H1 (cell line): ENCODE data around the gene DNAJC10. TPM values are rescaled to one million over a fixed set of nuclear protein-coding genes. Genes with fewer than 3 reads are reported as not detected.

Experiments used
- CTCF ChIA-PET: fragments of 300-600 bp; sonication (Branson Sonifier 250); formaldehyde crosslinking; loops from one replicate; lab custom pipeline; 2021; ENCODE audit not compliant: partially characterized antibody; lab: Charles Lee
- POLR2A ChIA-PET: fragments of 300-600 bp; sonication (Branson Sonifier 250); formaldehyde crosslinking; loops from one replicate; lab custom pipeline; 2021; ENCODE audit warnings: inconsistent platforms; ENCODE audit not compliant: partially characterized antibody; lab: Charles Lee
- DNase-seq, 2 experiments: peaks; one replicate each; pipeline versions ENCODE4 v3.0.0 to v3.0.0-alpha.2; 2010 to 2022; ENCODE audit warnings: low spot score in 2 of 2, low read depth in 1 of 2, mixed read lengths in 1 of 2
- FAIRE-seq: peaks from 2 replicates; lab custom pipeline; 2011; peaks lifted over from hg19 to GRCh38; lab: Jason Lieb, UNC
- H2AFZ ChIP-seq: 2 replicates; pipeline ENCODE4 v1.8.1; 2012; ENCODE audit warnings: low read length, inconsistent platforms
- H2AK5ac ChIP-seq: 2 replicates; pipeline ENCODE4 v1.6.1; 2013; ENCODE audit warnings: low read depth, low read length
- H2BK120ac ChIP-seq: replicated peaks from 2 replicates; pipeline ENCODE3; 2013; ENCODE audit warnings: low read depth, low read length, inconsistent platforms
- H2BK12ac ChIP-seq: 2 replicates; pipeline ENCODE4 v1.6.1; 2013; ENCODE audit warnings: low read depth, low read length
- H2BK15ac ChIP-seq: 2 replicates; pipeline ENCODE4 v1.6.1; 2013; ENCODE audit warnings: low read length
- H2BK20ac ChIP-seq: 2 replicates; pipeline ENCODE4 v1.6.1; 2013; ENCODE audit warnings: low read length
- H2BK5ac ChIP-seq: 2 replicates; pipeline ENCODE4 v1.6.1; 2013; ENCODE audit warnings: low read depth, low read length
- H3K14ac ChIP-seq: 2 replicates; pipeline ENCODE4 v1.6.1; 2013; ENCODE audit warnings: inconsistent platforms; ENCODE audit not compliant: insufficient read length
- H3K18ac ChIP-seq: 2 replicates; pipeline ENCODE4 v1.6.1; 2013; ENCODE audit warnings: low read length; ENCODE audit errors: extremely low read depth
- H3K23ac ChIP-seq: 2 replicates; pipeline ENCODE4 v1.6.1; 2013; ENCODE audit warnings: inconsistent platforms; ENCODE audit not compliant: insufficient read length
- H3K23me2 ChIP-seq: 2 replicates; pipeline ENCODE4 v1.6.1; 2013; ENCODE audit warnings: low read depth, low read length
- H3K27ac ChIP-seq: 2 replicates; pipeline ENCODE4 v1.6.1; 2011; ENCODE audit warnings: low read depth, low read length, inconsistent platforms
- H3K27me3 ChIP-seq, 4 experiments: replicated peaks in 1 of 4; 1 replicate in 1 of 4; 2 replicates in 3 of 4; pipeline versions ENCODE4 v1.6.1 to v1.8.1; 2011 to 2013; ENCODE audit warnings: low read length in 3 of 4, mild to moderate bottlenecking in 3 of 4, inconsistent platforms in 2 of 4, mixed read lengths in 2 of 4, moderate library complexity in 1 of 4; ENCODE audit not compliant: control insufficient read depth in 3 of 4, insufficient read depth in 3 of 4; ENCODE audit errors: extremely low read depth in 1 of 4
- H3K36me3 ChIP-seq, 4 experiments: 2 replicates each; pipeline versions ENCODE4 v1.6.1 to v1.8.1; 2011 to 2013; ENCODE audit warnings: mild to moderate bottlenecking in 4 of 4, low read length in 3 of 4, moderate library complexity in 2 of 4, control low read depth in 1 of 4, inconsistent platforms in 1 of 4; ENCODE audit not compliant: insufficient read depth in 4 of 4, control insufficient read depth in 2 of 4
- H3K4ac ChIP-seq: replicated peaks from 2 replicates; pipeline ENCODE3; 2013; ENCODE audit warnings: low read length, low read depth, mixed read lengths, inconsistent platforms; ENCODE audit not compliant: insufficient read length
- H3K4me1 ChIP-seq, 4 experiments: replicated peaks in 1 of 4; 1 replicate in 1 of 4; 2 replicates in 3 of 4; pipeline versions ENCODE4 v1.6.1 to v1.8.1; 2011 to 2013; ENCODE audit warnings: low read length in 3 of 4, inconsistent platforms in 2 of 4, mixed read lengths in 1 of 4; ENCODE audit not compliant: insufficient read depth in 4 of 4, control insufficient read depth in 3 of 4
- H3K4me2 ChIP-seq, 2 experiments: 2 replicates each; pipeline versions ENCODE4 v1.6.1 to v1.8.1; 2011 to 2013; ENCODE audit warnings: low read depth in 2 of 2, low read length in 2 of 2, control low read depth in 1 of 2, inconsistent platforms in 1 of 2, mild to moderate bottlenecking in 1 of 2; ENCODE audit not compliant: insufficient read depth in 1 of 2
- H3K4me3 ChIP-seq, 4 experiments: fragments of 200-600, 300-600 bp in 1 of 4; sonication (generic), shearing (Covaris generic), sonication (Bioruptor Twin) in 1 of 4; 2 replicates each; pipeline versions ENCODE4 v1.5.1 to v1.8.1; 2011 to 2016; ENCODE audit warnings: low read length in 4 of 4, low read depth in 3 of 4, control low read depth in 2 of 4, inconsistent platforms in 2 of 4, mild to moderate bottlenecking in 2 of 4, mixed read lengths in 1 of 4, moderate library complexity in 1 of 4; ENCODE audit not compliant: insufficient read depth in 2 of 4; ENCODE audit errors: extremely low read depth in 1 of 4
- H3K56ac ChIP-seq: replicated peaks from 2 replicates; pipeline ENCODE3; 2013; ENCODE audit warnings: low read depth, mild to moderate bottlenecking, mixed read lengths, low read length, inconsistent platforms; ENCODE audit not compliant: insufficient read length
- H3K79me1 ChIP-seq: 2 replicates; pipeline ENCODE4 v1.6.1; 2013; ENCODE audit warnings: low read depth, low read length, control low read depth
- H3K79me2 ChIP-seq, 2 experiments: 2 replicates each; pipeline versions ENCODE4 v1.6.1 to v1.8.1; 2012 to 2013; ENCODE audit warnings: low read length in 2 of 2, mild to moderate bottlenecking in 2 of 2, inconsistent platforms in 1 of 2; ENCODE audit not compliant: insufficient read depth in 2 of 2, control insufficient read depth in 1 of 2
- H3K9ac ChIP-seq, 4 experiments: replicated peaks in 1 of 4; 1 replicate in 1 of 4; 2 replicates in 3 of 4; pipeline versions ENCODE4 v1.6.1 to v1.8.1; 2011 to 2013; ENCODE audit warnings: low read depth in 3 of 4, low read length in 3 of 4, control low read depth in 2 of 4, mild to moderate bottlenecking in 2 of 4, moderate library complexity in 2 of 4, inconsistent platforms in 1 of 4; ENCODE audit errors: extremely low read depth in 1 of 4
- H3K9me3 ChIP-seq, 2 experiments: 2 replicates each; pipeline versions ENCODE4 v1.6.1 to v1.8.1; 2012 to 2013; ENCODE audit warnings: mild to moderate bottlenecking in 2 of 2, moderate library complexity in 2 of 2, control low read depth in 1 of 2, inconsistent platforms in 1 of 2, low read depth in 1 of 2, low read length in 1 of 2, mixed read lengths in 1 of 2; ENCODE audit not compliant: insufficient read depth in 2 of 2
- H4K20me1 ChIP-seq, 2 experiments: replicated peaks in 1 of 2; 2 replicates each; pipeline versions ENCODE3 to v1.8.1; 2011 to 2013; ENCODE audit warnings: inconsistent platforms in 2 of 2, low read length in 2 of 2, mild to moderate bottlenecking in 1 of 2; ENCODE audit not compliant: insufficient read depth in 2 of 2, control insufficient read depth in 1 of 2
- H4K5ac ChIP-seq: 2 replicates; pipeline ENCODE4 v1.6.1; 2013; ENCODE audit warnings: low read length, low read depth, mixed read lengths, inconsistent platforms; ENCODE audit not compliant: insufficient read length
- H4K8ac ChIP-seq: 2 replicates; pipeline ENCODE4 v1.8.0; 2013; ENCODE audit warnings: mild to moderate bottlenecking, moderate library complexity, low read length, inconsistent platforms; ENCODE audit not compliant: insufficient read depth; ENCODE audit errors: extremely low read depth
- H4K91ac ChIP-seq: replicated peaks from 2 replicates; pipeline ENCODE3; 2013; ENCODE audit warnings: low read length, mixed read lengths, inconsistent platforms; ENCODE audit not compliant: insufficient read length
- ATF2 ChIP-seq: IDR thresholded peaks from 2 replicates; pipeline ENCODE4 v1.6.1; 2012; ENCODE audit warnings: low read length, inconsistent platforms
- CTBP2 ChIP-seq: IDR thresholded peaks from 2 replicates; pipeline ENCODE4 v1.7.0; 2011; ENCODE audit warnings: borderline replicate concordance, mild to moderate bottlenecking, moderate library complexity, mixed read lengths, low read length; ENCODE audit not compliant: insufficient read depth, insufficient read length
- EP300 ChIP-seq, 2 experiments: IDR thresholded peaks; 1 replicate in 1 of 2; 2 replicates in 1 of 2; pipeline ENCODE4 v1.6.1; 2011 to 2012; ENCODE audit warnings: low read depth in 2 of 2, low read length in 2 of 2, mild to moderate bottlenecking in 2 of 2, borderline replicate concordance in 1 of 2, inconsistent platforms in 1 of 2, moderate library complexity in 1 of 2
- MAFK ChIP-seq: IDR thresholded peaks from 2 replicates; pipeline ENCODE4 v1.6.1; 2012; ENCODE audit warnings: low read depth, mild to moderate bottlenecking, improper control_type of control experiment, low read length
- POU5F1 ChIP-seq: IDR thresholded peaks from 2 replicates; pipeline ENCODE4 v1.6.1; 2011; ENCODE audit warnings: low read depth, mild to moderate bottlenecking, low read length, moderate library complexity
- SIN3A ChIP-seq, 2 experiments: IDR thresholded peaks in 1 of 2; conservative IDR thresholded peaks in 1 of 2; 2 replicates each; pipeline ENCODE4 v1.6.1; 2011 to 2012; ENCODE audit warnings: low read length in 2 of 2, improper control_type of control experiment in 1 of 2, low read depth in 1 of 2, mild to moderate bottlenecking in 1 of 2
- SIRT6 ChIP-seq: IDR thresholded peaks from one replicate; pipeline ENCODE4 v1.7.1; 2012; ENCODE audit warnings: low read length, inconsistent platforms
- WGBS, 2 experiments: shearing (Covaris generic) in 1 of 2; methylation state at CpG; one replicate each; pipeline versions ENCODE4 v1.1.6 to v1.1.7; 2013 to 2015; ENCODE audit warnings: low lambda C conversion rate in 2 of 2, mixed read lengths in 2 of 2, inconsistent platforms in 1 of 2, low coverage in 1 of 2, missing lambda C conversion rate in 1 of 2; ENCODE audit not compliant: insufficient replicate concordance in 2 of 2, insufficient coverage in 1 of 2, insufficient read length in 1 of 2; ENCODE audit errors: extremely low coverage in 1 of 2, missing lambda C conversion rate in 1 of 2; 5-methylcytosine and 5-hydroxymethylcytosine counted together
- polyA plus RNA-seq, 7 experiments: library from polyadenylated mRNA; depleted of rRNA in 3 of 7; stranded (reverse) in 5 of 7; unstranded in 2 of 7; fragments of >200 nt in 5 of 7; fragments of 200-250 nt in 2 of 7; gene quantifications; 1 replicate in 5 of 7; 2 replicates in 1 of 7; 4 replicates in 1 of 7; pipeline versions ENCODE4 v1.2.1 to v1.2.3, GENCODE V29; 2011 to 2013; ENCODE audit warnings: missing spikeins in 2 of 7, mixed read lengths in 2 of 7
- total RNA-seq: library from RNA; stranded (reverse); fragmentation: NEBNext Ultra II Directional; extraction: Animal tissue kit (Norgen Biotek cat#: 25700); gene quantifications from 2 replicates; pipeline ENCODE4 v1.2.1, GENCODE V29; 2021

DNAJC10 gene
- total and polyA plus RNA-seq, 2 of the 8 experiments (the other 6 are each of a cell fraction or from before 2014, with no cell fraction given): 23.2 to 121 TPM

GRCh38 chr2:182668671-182669070 lies 47.4 kb upstream of the DNAJC10 start:
- no peak overlapping the region for H3K4me2 ChIP-seq
- FAIRE-seq (no peak), DNase-seq (no peak)
- no peak overlapping the region for H3K18ac ChIP-seq
- ChIA-PET POLR2A (no interaction called here), CTCF (interaction anchor here (0.9 to 2.5 kb wide), 8 partner anchors 8 to 482 kb away, joined by 3 to 9 read pairs (median 3); no protein-coding TSS in a partner anchor)
- H3K79me1 ChIP-seq: no peaks in the 10 kb centered on the region
- H3K56ac ChIP-seq: no peak overlapping the region
- no peak overlapping the region for H2BK120ac ChIP-seq
- no peaks in the 10 kb centered on the region for H4K20me1 ChIP-seq
- H3K4me3 ChIP-seq: no peak overlapping the region
- H3K27me3 ChIP-seq: no peaks in the 10 kb centered on the region
- WGBS, 2 experiments: 81% methylated on average over 6 of the region's 6 CpGs; no CpG with 5 or more reads in 1 of the 2 experiments
- H4K91ac ChIP-seq: no peak overlapping the region
- no peak overlapping the region for H4K5ac ChIP-seq
- no peak overlapping the region for H3K4ac ChIP-seq
- no peak overlapping the region for H2BK12ac ChIP-seq
- H3K4me1 ChIP-seq: no peaks in the 10 kb centered on the region
- H3K23me2 ChIP-seq: no peaks in the 10 kb centered on the region
- peak overlapping the region; percentile 79; the same call in 1 of the 2 replicates for H2AFZ ChIP-seq
- no peaks in the 10 kb centered on the region for H3K36me3 ChIP-seq
- no peak overlapping the region for H2BK15ac ChIP-seq
- no peak overlapping the region for H3K14ac ChIP-seq
- no peak overlapping the region for H3K9ac ChIP-seq
- H3K27ac ChIP-seq: no peak overlapping the region
- H3K23ac ChIP-seq: no peak overlapping the region
- no peak overlapping the region for H2BK20ac ChIP-seq
- H4K8ac ChIP-seq: no peak overlapping the region
- H2AK5ac ChIP-seq: no peak overlapping the region
- TF ChIP-seq MAFK (no peak), POU5F1 (no peak), ATF2 (no peak), SIRT6 (no peak), CTBP2 (no peak), EP300 (IDR thresholded peaks at IDR 0.05; ENCODE audit: borderline replicate concordance in 1 of 2, low read depth in 2 of 2, low read length in 2 of 2) (no peak), SIN3A (conservative IDR thresholded peaks at IDR 0.05 in 1 of 2, IDR thresholded peaks at IDR 0.05 in 1 of 2; ENCODE audit: low read depth in 1 of 2, low read length in 2 of 2) (no peak)
- H2BK5ac ChIP-seq: no peak overlapping the region
- H3K79me2 ChIP-seq: no peaks in the 10 kb centered on the region
- no peaks in the 10 kb centered on the region for H3K9me3 ChIP-seq
